Kidney (tissue), 14 donors: ENCODE data around the gene S100A5. TPM values are rescaled to one million over a fixed set of nuclear protein-coding genes. Genes with fewer than 3 reads are reported as not detected.

Source experiments
- DNase-seq, 5 donors: peaks; one replicate each; pipeline ENCODE4 v3.0.0-alpha.2; 2013 to 2020
- FAIRE-seq: peaks from 2 replicates; lab custom pipeline; 2012; peaks lifted over from hg19 to GRCh38; lab: Jason Lieb, UNC
- H3K27ac ChIP-seq, 2 donors: one replicate each; pipeline ENCODE4 v1.7.0; 2013; ENCODE audit warnings: low read depth in 2 of 2, low read length in 2 of 2, inconsistent platforms in 1 of 2
- H3K27me3 ChIP-seq: one replicate; pipeline ENCODE4 v1.7.1; 2013; ENCODE audit warnings: low read length, inconsistent platforms; ENCODE audit not compliant: control insufficient read depth, insufficient read depth
- H3K36me3 ChIP-seq, 3 donors: one replicate each; pipeline versions ENCODE4 v1.7.0 to v1.7.1; 2013; ENCODE audit warnings: low read length in 3 of 3, control low read depth in 1 of 3, inconsistent platforms in 1 of 3; ENCODE audit not compliant: insufficient read depth in 3 of 3, control insufficient read depth in 2 of 3
- H3K4me1 ChIP-seq, 3 donors: one replicate each; pipeline versions ENCODE4 v1.7.0 to v1.7.1; 2013; ENCODE audit warnings: low read length in 3 of 3, inconsistent platforms in 1 of 3, low read depth in 1 of 3; ENCODE audit not compliant: control insufficient read depth in 2 of 3, insufficient read depth in 2 of 3
- H3K4me3 ChIP-seq, 3 donors: one replicate each; pipeline versions ENCODE4 v1.7.0 to v1.8.1; 2013; ENCODE audit warnings: low read length in 3 of 3, control low read depth in 1 of 3, inconsistent platforms in 1 of 3
- H3K9ac ChIP-seq, 3 donors: one replicate each; pipeline versions ENCODE4 v1.7.0 to v1.7.1; 2013; ENCODE audit warnings: low read length in 3 of 3, control low read depth in 1 of 3, inconsistent platforms in 1 of 3
- H3K9me3 ChIP-seq, 3 donors: one replicate each; pipeline versions ENCODE4 v1.7.0 to v1.7.1; 2013; ENCODE audit warnings: low read length in 3 of 3, control low read depth in 1 of 3, inconsistent platforms in 1 of 3; ENCODE audit not compliant: control insufficient read depth in 2 of 3, insufficient read depth in 1 of 3
- CTCF ChIP-seq: IDR thresholded peaks from 3 replicates; pipeline ENCODE4 v1.5.1; 2012; ENCODE audit warnings: mild to moderate bottlenecking, moderate library complexity, borderline replicate concordance; ENCODE audit not compliant: insufficient read depth; ENCODE audit errors: extremely low read depth
- intact Hi-C: fragments of 100-400 bp; cut with DNase I; formaldehyde crosslinking; loops from one replicate; pipeline ENCODE4 v1.11.1; 2022
- polyA plus RNA-seq: library from polyadenylated mRNA; stranded (reverse); fragments of 350-450 nt; fragmentation: Illumina TruSeq; extraction: RNeasy Lipid Tissue Mini Kit (QIAGEN cat#74804); gene quantifications from one replicate; pipeline ENCODE4 v1.2.3, GENCODE V29; 2014; ENCODE audit warnings: low read depth, low replicate concordance; ENCODE audit not compliant: insufficient read depth
- total RNA-seq: library from RNA; stranded (reverse); fragmentation: NEBNext Ultra II Directional; extraction: Animal tissue kit (Norgen Biotek cat#: 25700); gene quantifications from one replicate; pipeline ENCODE4 v1.2.1, GENCODE V29; 2021
- donor health status: control.
- donor health status: control.
- donor health status: control.
- donor health status: control.
- donor health status: control.
- donor health status: DM: yes; HTN: yes; CAD: no.
- donor health status: Normal renal cell carcinoma (clear cell type).

S100A5 gene
- total and polyA plus RNA-seq, 2 donors from 2014 or later = 0.91 to 1.9 TPM

- H3K27me3 ChIP-seq = no peaks in the 10 kb centered on the region
- H3K4me3 ChIP-seq = peak overlapping the region; percentile 13 to 91 (median 48)
- no peak for TF ChIP-seq CTCF
- H3K4me1 ChIP-seq = peaks cover 0 to 29% (median 5%) of the 10 kb centered on the region in 3 donors
- peak overlapping the region; percentile 95 to 99 for H3K27ac ChIP-seq
- H3K36me3 ChIP-seq = no peaks in the 10 kb centered on the region
- H3K9ac ChIP-seq = peak overlapping the region in 2 of 3 donors; percentile 34 to 99
- H3K9me3 ChIP-seq = no peaks in the 10 kb centered on the region
- FAIRE-seq (no peak), DNase-seq (peak in 1 of 5 donors; percentile 80)
- intact Hi-C loops = no loop called here
Observed at GRCh38 chr1:153533689-153534201, 7.0 kb downstream of the S100A5 start.

- intact Hi-C loops = no loop called here
- peak; percentile 88 to 95 (median 91) for DNase-seq
- Histone ChIP-seq H3K27me3 (no peaks in the 10 kb centered on the region), H3K36me3 (no peaks in the 10 kb centered on the region), H3K9ac (peak overlapping the region in 2 of 3 donors; percentile 41 to 99), H3K4me1 (peaks cover 0 to 27% (median 5%) of the 10 kb centered on the region in 3 donors), H3K9me3 (no peaks in the 10 kb centered on the region), H3K27ac (peak overlapping the region; percentile 95 to 99), H3K4me3 (peak overlapping the region in 2 of 3 donors; percentile 48 to 91)
- peak; percentile 83 for TF ChIP-seq CTCF
- no peak for FAIRE-seq
Observed at GRCh38 chr1:153532769-153533599, 7.8 kb downstream of the S100A5 start.

- no peak for TF ChIP-seq CTCF
- intact Hi-C loops = no loop called here
- Histone ChIP-seq H3K4me1 (peaks cover 0 to 26% (median 5%) of the 10 kb centered on the region in 3 donors), H3K36me3 (no peaks in the 10 kb centered on the region), H3K9ac (no peak overlapping the region), H3K27ac (no peak overlapping the region), H3K9me3 (no peaks in the 10 kb centered on the region), H3K4me3 (no peak overlapping the region), H3K27me3 (no peaks in the 10 kb centered on the region)
- DNase-seq (no peak), FAIRE-seq (no peak)
Observed at GRCh38 chr1:153532181-153532580, 8.6 kb downstream of the S100A5 start.
